Left lobe of liver (tissue), 2 donors: ENCODE results near the gene DAAM2. TPM values are rescaled to one million over a fixed set of nuclear protein-coding genes. Genes with fewer than 3 reads are reported as not detected.
A peak's percentile ranks its signal among the peaks of the same experiment; 100 is the strongest.

Experiments used
- ATAC-seq: fragments of 200-7000 bp; cut with Tn5 transposase; one replicate; pipeline ENCODE4 v1.9.1; 2020; ENCODE audit warnings: mild to moderate bottlenecking, moderate library complexity
- DNase-seq: peaks from one replicate; pipeline ENCODE4 v3.0.0-alpha.2; 2020; ENCODE audit warnings: low spot score
- total RNA-seq: library from RNA; stranded (reverse); gene quantifications from one replicate; pipeline ENCODE4 v1.2.1, GENCODE V29; 2021
- donor health status: DM: no; HTN: no; CAD: no; lungs with moderate emphysema.
- donor health status: DM: no; HTN: yes; CAD: no.

DAAM2 gene
- total RNA-seq, 1 donor from 2014 or later: 6.0 TPM

DNA sequence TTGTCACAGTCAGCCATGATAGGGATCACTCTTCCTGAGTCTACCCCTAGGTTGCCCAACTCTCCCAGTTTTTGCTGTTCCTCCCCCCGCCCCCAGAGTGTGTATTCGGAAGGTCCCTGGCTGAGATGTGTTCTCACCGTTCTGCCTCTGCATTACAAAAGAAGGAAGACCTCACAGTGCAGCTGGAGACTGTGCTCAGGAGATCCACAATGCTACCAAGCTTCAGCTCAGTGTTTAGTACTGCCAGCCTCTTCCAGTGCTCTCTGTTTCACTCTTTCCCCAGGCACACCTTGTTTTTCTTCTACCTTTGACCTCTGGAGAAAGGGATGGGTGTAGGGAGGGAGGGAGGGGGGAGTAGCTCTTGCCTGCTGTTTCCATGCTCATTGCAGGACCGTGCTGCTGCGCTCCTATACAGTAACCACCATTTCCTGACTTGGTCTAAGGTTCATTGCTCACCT is 155.5 kb downstream of the DAAM2 start:
- peak; percentile 58 for ATAC-seq

GRCh38 chr6:39948199-39948791 is 156.1 kb downstream of the DAAM2 start:
- ATAC-seq (peak; percentile 87), DNase-seq (no peak)

More for the DNA sequence above, 155.5 kb downstream of the DAAM2 start:
- no peak for DNase-seq

DNA sequence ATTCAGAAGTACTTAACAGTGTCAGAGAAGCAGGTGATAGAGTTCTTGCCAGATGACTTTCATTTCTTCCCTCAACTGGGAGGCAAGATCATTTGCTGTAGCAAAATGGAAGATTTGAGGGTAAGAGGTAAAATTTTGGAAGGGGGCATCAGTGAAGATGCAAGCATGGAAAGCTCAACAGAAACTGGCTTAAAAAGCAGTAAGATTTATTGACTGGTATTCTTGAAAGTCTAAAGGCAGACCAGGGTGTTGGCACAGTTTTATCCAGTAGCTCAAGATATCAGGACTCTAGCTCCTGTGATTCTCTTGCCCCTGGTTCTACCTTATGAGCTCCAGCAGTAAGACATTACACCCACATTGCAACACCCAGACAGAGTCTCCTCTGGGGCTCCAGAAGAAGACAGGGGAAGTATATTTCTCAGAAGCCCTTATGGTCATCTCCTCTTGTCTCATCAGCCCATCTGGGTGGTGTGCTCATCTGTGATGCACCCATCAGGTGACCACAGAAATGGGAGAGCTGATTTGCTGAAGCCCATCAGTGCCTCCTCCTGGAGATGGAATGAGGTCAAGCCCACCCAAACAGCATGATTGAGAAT is 158.0 kb downstream of the DAAM2 start:
- ATAC-seq: no peak
- no peak for DNase-seq

- no peak for ATAC-seq
- no peak for DNase-seq
Observed at GRCh38 chr6:39951191-39951590, 159.0 kb downstream of the DAAM2 start.

- ATAC-seq (peak; percentile 36), DNase-seq (no peak)
Observed at GRCh38 chr6:39951716-39952115, 159.5 kb downstream of the DAAM2 start.

DNA sequence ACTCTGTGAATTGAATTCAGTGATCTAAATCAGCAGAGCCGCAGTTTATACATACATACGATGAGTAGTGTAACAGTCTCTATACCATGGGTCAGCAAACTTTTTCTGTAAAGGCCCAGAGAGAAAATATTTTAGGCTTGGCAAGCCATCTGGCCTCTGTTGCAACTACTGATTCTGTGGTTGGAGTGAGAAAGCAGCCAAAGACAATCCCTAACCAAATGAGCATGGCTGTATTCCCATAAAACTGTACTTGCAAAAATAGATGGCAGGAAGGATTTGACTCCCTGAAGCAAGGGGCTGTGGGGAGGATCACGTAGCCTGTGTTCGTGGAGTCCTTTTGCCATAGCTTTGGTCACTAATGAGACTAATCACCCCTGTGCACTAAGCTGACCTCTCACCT is 160.0 kb downstream of the DAAM2 start:
- ATAC-seq (peak; percentile 69), DNase-seq (no peak)

DNA sequence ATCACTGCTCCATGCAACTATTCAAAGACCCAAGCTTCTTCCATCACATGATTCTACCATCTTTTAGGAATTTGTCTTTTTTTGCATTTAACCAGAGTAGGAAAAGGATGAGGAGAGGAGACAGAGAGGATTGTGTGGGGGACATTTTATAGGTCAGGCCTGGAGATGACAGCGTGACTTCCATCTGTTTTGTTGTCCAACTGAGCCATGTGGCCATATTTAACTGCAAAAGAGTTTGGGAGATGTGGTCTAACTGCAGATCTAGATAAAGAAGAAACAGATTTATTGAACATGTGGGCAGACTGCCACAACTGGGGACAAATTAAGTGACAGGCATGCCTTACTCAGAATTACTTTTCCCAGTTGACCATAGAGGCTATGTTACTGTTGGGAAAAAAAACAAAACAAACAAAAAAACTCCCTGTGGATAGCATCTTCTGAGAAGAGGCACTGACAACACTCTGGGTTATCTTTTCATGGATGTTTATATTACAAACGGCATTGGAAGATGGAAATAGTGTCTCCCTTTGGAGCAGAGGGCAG is 161.0 kb downstream of the DAAM2 start:
- DNase-seq (no peak), ATAC-seq (no peak)

Other genes with a start within 250 kb of the DAAM2 start
- gene KIF6, start 67.0 kb upstream of the DAAM2 start, total RNA-seq: 0.05 TPM
- 29.0 TPM for gene MOCS1, start 142.1 kb downstream of the DAAM2 start, total RNA-seq